H1 (cell line): Measurements from ENCODE around the gene ASTN2. TPM values are rescaled to one million over a fixed set of nuclear protein-coding genes. Genes with fewer than 3 reads are reported as not detected.

Experiments used
- CTCF ChIA-PET: fragments of 300-600 bp; sonication (Branson Sonifier 250); formaldehyde crosslinking; loops from one replicate; lab custom pipeline; 2021; ENCODE audit not compliant: partially characterized antibody; lab: Charles Lee
- POLR2A ChIA-PET: fragments of 300-600 bp; sonication (Branson Sonifier 250); formaldehyde crosslinking; loops from one replicate; lab custom pipeline; 2021; ENCODE audit warnings: inconsistent platforms; ENCODE audit not compliant: partially characterized antibody; lab: Charles Lee
- DNase-seq, 2 experiments: peaks; one replicate each; pipeline versions ENCODE4 v3.0.0 to v3.0.0-alpha.2; 2010 to 2022; ENCODE audit warnings: low spot score in 2 of 2, low read depth in 1 of 2, mixed read lengths in 1 of 2
- FAIRE-seq: peaks from 2 replicates; lab custom pipeline; 2011; peaks lifted over from hg19 to GRCh38; lab: Jason Lieb, UNC
- H2AFZ ChIP-seq: 2 replicates; pipeline ENCODE4 v1.8.1; 2012; ENCODE audit warnings: low read length, inconsistent platforms
- H2AK5ac ChIP-seq: 2 replicates; pipeline ENCODE4 v1.6.1; 2013; ENCODE audit warnings: low read depth, low read length
- H2BK120ac ChIP-seq: replicated peaks from 2 replicates; pipeline ENCODE3; 2013; ENCODE audit warnings: low read depth, low read length, inconsistent platforms
- H2BK12ac ChIP-seq: 2 replicates; pipeline ENCODE4 v1.6.1; 2013; ENCODE audit warnings: low read depth, low read length
- H2BK15ac ChIP-seq: 2 replicates; pipeline ENCODE4 v1.6.1; 2013; ENCODE audit warnings: low read length
- H2BK20ac ChIP-seq: 2 replicates; pipeline ENCODE4 v1.6.1; 2013; ENCODE audit warnings: low read length
- H2BK5ac ChIP-seq: 2 replicates; pipeline ENCODE4 v1.6.1; 2013; ENCODE audit warnings: low read depth, low read length
- H3K14ac ChIP-seq: 2 replicates; pipeline ENCODE4 v1.6.1; 2013; ENCODE audit warnings: inconsistent platforms; ENCODE audit not compliant: insufficient read length
- H3K18ac ChIP-seq: 2 replicates; pipeline ENCODE4 v1.6.1; 2013; ENCODE audit warnings: low read length; ENCODE audit errors: extremely low read depth
- H3K23ac ChIP-seq: 2 replicates; pipeline ENCODE4 v1.6.1; 2013; ENCODE audit warnings: inconsistent platforms; ENCODE audit not compliant: insufficient read length
- H3K23me2 ChIP-seq: 2 replicates; pipeline ENCODE4 v1.6.1; 2013; ENCODE audit warnings: low read depth, low read length
- H3K27ac ChIP-seq: 2 replicates; pipeline ENCODE4 v1.6.1; 2011; ENCODE audit warnings: low read depth, low read length, inconsistent platforms
- H3K27me3 ChIP-seq, 4 experiments: replicated peaks in 1 of 4; 1 replicate in 1 of 4; 2 replicates in 3 of 4; pipeline versions ENCODE4 v1.6.1 to v1.8.1; 2011 to 2013; ENCODE audit warnings: low read length in 3 of 4, mild to moderate bottlenecking in 3 of 4, inconsistent platforms in 2 of 4, mixed read lengths in 2 of 4, moderate library complexity in 1 of 4; ENCODE audit not compliant: control insufficient read depth in 3 of 4, insufficient read depth in 3 of 4; ENCODE audit errors: extremely low read depth in 1 of 4
- H3K36me3 ChIP-seq, 4 experiments: 2 replicates each; pipeline versions ENCODE4 v1.6.1 to v1.8.1; 2011 to 2013; ENCODE audit warnings: mild to moderate bottlenecking in 4 of 4, low read length in 3 of 4, moderate library complexity in 2 of 4, control low read depth in 1 of 4, inconsistent platforms in 1 of 4; ENCODE audit not compliant: insufficient read depth in 4 of 4, control insufficient read depth in 2 of 4
- H3K4ac ChIP-seq: replicated peaks from 2 replicates; pipeline ENCODE3; 2013; ENCODE audit warnings: low read length, low read depth, mixed read lengths, inconsistent platforms; ENCODE audit not compliant: insufficient read length
- H3K4me1 ChIP-seq, 4 experiments: replicated peaks in 1 of 4; 1 replicate in 1 of 4; 2 replicates in 3 of 4; pipeline versions ENCODE4 v1.6.1 to v1.8.1; 2011 to 2013; ENCODE audit warnings: low read length in 3 of 4, inconsistent platforms in 2 of 4, mixed read lengths in 1 of 4; ENCODE audit not compliant: insufficient read depth in 4 of 4, control insufficient read depth in 3 of 4
- H3K4me2 ChIP-seq, 2 experiments: 2 replicates each; pipeline versions ENCODE4 v1.6.1 to v1.8.1; 2011 to 2013; ENCODE audit warnings: low read depth in 2 of 2, low read length in 2 of 2, control low read depth in 1 of 2, inconsistent platforms in 1 of 2, mild to moderate bottlenecking in 1 of 2; ENCODE audit not compliant: insufficient read depth in 1 of 2
- H3K4me3 ChIP-seq, 4 experiments: fragments of 200-600, 300-600 bp in 1 of 4; sonication (generic), shearing (Covaris generic), sonication (Bioruptor Twin) in 1 of 4; 2 replicates each; pipeline versions ENCODE4 v1.5.1 to v1.8.1; 2011 to 2016; ENCODE audit warnings: low read length in 4 of 4, low read depth in 3 of 4, control low read depth in 2 of 4, inconsistent platforms in 2 of 4, mild to moderate bottlenecking in 2 of 4, mixed read lengths in 1 of 4, moderate library complexity in 1 of 4; ENCODE audit not compliant: insufficient read depth in 2 of 4; ENCODE audit errors: extremely low read depth in 1 of 4
- H3K56ac ChIP-seq: replicated peaks from 2 replicates; pipeline ENCODE3; 2013; ENCODE audit warnings: low read depth, mild to moderate bottlenecking, mixed read lengths, low read length, inconsistent platforms; ENCODE audit not compliant: insufficient read length
- H3K79me1 ChIP-seq: 2 replicates; pipeline ENCODE4 v1.6.1; 2013; ENCODE audit warnings: low read depth, low read length, control low read depth
- H3K79me2 ChIP-seq, 2 experiments: 2 replicates each; pipeline versions ENCODE4 v1.6.1 to v1.8.1; 2012 to 2013; ENCODE audit warnings: low read length in 2 of 2, mild to moderate bottlenecking in 2 of 2, inconsistent platforms in 1 of 2; ENCODE audit not compliant: insufficient read depth in 2 of 2, control insufficient read depth in 1 of 2
- H3K9ac ChIP-seq, 4 experiments: replicated peaks in 1 of 4; 1 replicate in 1 of 4; 2 replicates in 3 of 4; pipeline versions ENCODE4 v1.6.1 to v1.8.1; 2011 to 2013; ENCODE audit warnings: low read depth in 3 of 4, low read length in 3 of 4, control low read depth in 2 of 4, mild to moderate bottlenecking in 2 of 4, moderate library complexity in 2 of 4, inconsistent platforms in 1 of 4; ENCODE audit errors: extremely low read depth in 1 of 4
- H3K9me3 ChIP-seq, 2 experiments: 2 replicates each; pipeline versions ENCODE4 v1.6.1 to v1.8.1; 2012 to 2013; ENCODE audit warnings: mild to moderate bottlenecking in 2 of 2, moderate library complexity in 2 of 2, control low read depth in 1 of 2, inconsistent platforms in 1 of 2, low read depth in 1 of 2, low read length in 1 of 2, mixed read lengths in 1 of 2; ENCODE audit not compliant: insufficient read depth in 2 of 2
- H4K20me1 ChIP-seq, 2 experiments: replicated peaks in 1 of 2; 2 replicates each; pipeline versions ENCODE3 to v1.8.1; 2011 to 2013; ENCODE audit warnings: inconsistent platforms in 2 of 2, low read length in 2 of 2, mild to moderate bottlenecking in 1 of 2; ENCODE audit not compliant: insufficient read depth in 2 of 2, control insufficient read depth in 1 of 2
- H4K5ac ChIP-seq: 2 replicates; pipeline ENCODE4 v1.6.1; 2013; ENCODE audit warnings: low read length, low read depth, mixed read lengths, inconsistent platforms; ENCODE audit not compliant: insufficient read length
- H4K8ac ChIP-seq: 2 replicates; pipeline ENCODE4 v1.8.0; 2013; ENCODE audit warnings: mild to moderate bottlenecking, moderate library complexity, low read length, inconsistent platforms; ENCODE audit not compliant: insufficient read depth; ENCODE audit errors: extremely low read depth
- H4K91ac ChIP-seq: replicated peaks from 2 replicates; pipeline ENCODE3; 2013; ENCODE audit warnings: low read length, mixed read lengths, inconsistent platforms; ENCODE audit not compliant: insufficient read length
- CBX5 ChIP-seq: fragments of 300-800, 300-1000 bp; sonication (generic); IDR thresholded peaks from 2 replicates; pipeline ENCODE4 v1.7.1; 2016; ENCODE audit warnings: antibody characterized with exemption, low read length, low read depth
- EGR1 ChIP-seq: IDR thresholded peaks from 2 replicates; pipeline ENCODE4 v1.6.1; 2011; ENCODE audit warnings: low read depth, low read length, borderline replicate concordance
- EP300 ChIP-seq, 2 experiments: IDR thresholded peaks; 1 replicate in 1 of 2; 2 replicates in 1 of 2; pipeline ENCODE4 v1.6.1; 2011 to 2012; ENCODE audit warnings: low read depth in 2 of 2, low read length in 2 of 2, mild to moderate bottlenecking in 2 of 2, borderline replicate concordance in 1 of 2, inconsistent platforms in 1 of 2, moderate library complexity in 1 of 2
- KDM1A ChIP-seq: fragments of 200-600, 300-600 bp; sonication (generic); IDR thresholded peaks from 2 replicates; pipeline ENCODE4 v1.7.1; 2016; ENCODE audit warnings: mild to moderate bottlenecking, low read length, borderline replicate concordance
- MAFK ChIP-seq: IDR thresholded peaks from 2 replicates; pipeline ENCODE4 v1.6.1; 2012; ENCODE audit warnings: low read depth, mild to moderate bottlenecking, improper control_type of control experiment, low read length
- NANOG ChIP-seq: IDR thresholded peaks from 2 replicates; pipeline ENCODE4 v1.6.1; 2011; ENCODE audit warnings: low read length, low read depth, mild to moderate bottlenecking, inconsistent platforms; ENCODE audit not compliant: insufficient read depth, poor library complexity, severe bottlenecking
- NRF1 ChIP-seq: IDR thresholded peaks from 2 replicates; pipeline ENCODE4 v1.6.1; 2011; ENCODE audit warnings: mild to moderate bottlenecking, low read depth, low read length, improper control_type of control experiment
- POLR2A ChIP-seq, 2 experiments: IDR thresholded peaks; 1 replicate in 1 of 2; 2 replicates in 1 of 2; pipeline ENCODE4 v1.6.1; 2011; ENCODE audit warnings: low read depth in 2 of 2, low read length in 2 of 2, mild to moderate bottlenecking in 2 of 2; ENCODE audit errors: control extremely low read depth in 1 of 2
- RFX5 ChIP-seq: IDR thresholded peaks from 2 replicates; pipeline ENCODE4 v1.6.1; 2011; ENCODE audit warnings: low read depth, low read length, improper control_type of control experiment, borderline replicate concordance
- RXRA ChIP-seq: IDR thresholded peaks from 2 replicates; pipeline ENCODE4 v1.6.1; 2011; ENCODE audit warnings: low read depth, mild to moderate bottlenecking, low read length, moderate library complexity; ENCODE audit not compliant: insufficient read depth
- WGBS, 2 experiments: shearing (Covaris generic) in 1 of 2; methylation state at CpG; one replicate each; pipeline versions ENCODE4 v1.1.6 to v1.1.7; 2013 to 2015; ENCODE audit warnings: low lambda C conversion rate in 2 of 2, mixed read lengths in 2 of 2, inconsistent platforms in 1 of 2, low coverage in 1 of 2, missing lambda C conversion rate in 1 of 2; ENCODE audit not compliant: insufficient replicate concordance in 2 of 2, insufficient coverage in 1 of 2, insufficient read length in 1 of 2; ENCODE audit errors: extremely low coverage in 1 of 2, missing lambda C conversion rate in 1 of 2; 5-methylcytosine and 5-hydroxymethylcytosine counted together
- polyA plus RNA-seq, 7 experiments: library from polyadenylated mRNA; depleted of rRNA in 3 of 7; stranded (reverse) in 5 of 7; unstranded in 2 of 7; fragments of >200 nt in 5 of 7; fragments of 200-250 nt in 2 of 7; gene quantifications; 1 replicate in 5 of 7; 2 replicates in 1 of 7; 4 replicates in 1 of 7; pipeline versions ENCODE4 v1.2.1 to v1.2.3, GENCODE V29; 2011 to 2013; ENCODE audit warnings: missing spikeins in 2 of 7, mixed read lengths in 2 of 7
- total RNA-seq: library from RNA; stranded (reverse); fragmentation: NEBNext Ultra II Directional; extraction: Animal tissue kit (Norgen Biotek cat#: 25700); gene quantifications from 2 replicates; pipeline ENCODE4 v1.2.1, GENCODE V29; 2021
- TF ChIP-seq, protein P1 (sequence below): IDR thresholded peaks from 2 replicates; pipeline ENCODE4 v1.6.1; 2012; ENCODE audit warnings: inconsistent platforms
- TF ChIP-seq, protein P2 (sequence below): IDR thresholded peaks from 2 replicates; pipeline ENCODE4 v1.6.1; 2011; ENCODE audit warnings: low read depth, mild to moderate bottlenecking, low read length; ENCODE audit not compliant: insufficient read depth

ASTN2 gene
- total and polyA plus RNA-seq, 2 of the 8 experiments (the other 6 are each of a cell fraction or from before 2014, with no cell fraction given), result 8.2 to 13.7 TPM

DNA sequence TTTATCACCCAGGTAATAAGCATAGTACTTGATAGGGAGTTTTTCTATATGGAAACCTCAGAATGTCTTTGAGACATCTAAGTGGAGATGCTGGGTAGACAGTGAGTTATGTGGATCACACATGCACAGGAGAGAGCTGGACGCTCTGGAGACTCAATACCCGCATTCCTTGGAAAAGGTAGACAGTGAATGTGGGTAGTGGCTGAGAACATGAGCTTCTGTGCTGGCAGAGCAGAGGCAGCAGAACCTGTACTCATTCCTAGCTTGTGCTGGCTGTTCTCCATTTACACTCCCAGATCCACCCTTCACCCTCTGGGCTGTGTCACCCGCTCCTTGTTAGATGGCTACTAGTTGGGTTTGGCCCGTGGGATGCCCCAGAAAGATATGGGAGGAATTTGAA lies 269.8 kb downstream of the ASTN2 start:
- Histone ChIP-seq H2BK5ac (no peak overlapping the region), H3K27ac (no peak overlapping the region), H3K9ac (no peak overlapping the region), H2BK12ac (no peak overlapping the region), H3K23ac (no peak overlapping the region), H2BK120ac (no peak overlapping the region), H3K56ac (no peak overlapping the region), H2AFZ (no peak overlapping the region), H3K4ac (no peak overlapping the region)
- DNase-seq, result no peak
- 93% methylated on average over 4 of the region's 4 CpGs; no CpG with 5 or more reads in 1 of the 2 experiments for WGBS, 2 experiments
- TF ChIP-seq, protein P1, sequence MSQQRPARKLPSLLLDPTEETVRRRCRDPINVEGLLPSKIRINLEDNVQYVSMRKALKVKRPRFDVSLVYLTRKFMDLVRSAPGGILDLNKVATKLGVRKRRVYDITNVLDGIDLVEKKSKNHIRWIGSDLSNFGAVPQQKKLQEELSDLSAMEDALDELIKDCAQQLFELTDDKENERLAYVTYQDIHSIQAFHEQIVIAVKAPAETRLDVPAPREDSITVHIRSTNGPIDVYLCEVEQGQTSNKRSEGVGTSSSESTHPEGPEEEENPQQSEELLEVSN, result no peak
- no peak for TF ChIP-seq POLR2A (IDR thresholded peaks at IDR 0.05; ENCODE audit: control extremely low read depth in 1 of 2, low read depth in 2 of 2, low read length in 2 of 2)
- TF ChIP-seq, protein P2, sequence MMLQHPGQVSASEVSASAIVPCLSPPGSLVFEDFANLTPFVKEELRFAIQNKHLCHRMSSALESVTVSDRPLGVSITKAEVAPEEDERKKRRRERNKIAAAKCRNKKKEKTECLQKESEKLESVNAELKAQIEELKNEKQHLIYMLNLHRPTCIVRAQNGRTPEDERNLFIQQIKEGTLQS, result no peak
- no peak for TF ChIP-seq CBX5
- TF ChIP-seq NANOG, result no peak
- TF ChIP-seq RFX5, result no peak
- TF ChIP-seq EGR1, result no peak
- no peak for TF ChIP-seq NRF1
- no peak for TF ChIP-seq EP300 (IDR thresholded peaks at IDR 0.05; ENCODE audit: borderline replicate concordance in 1 of 2, low read depth in 2 of 2, low read length in 2 of 2)
- no peak for TF ChIP-seq MAFK
- TF ChIP-seq RXRA, result no peak
- TF ChIP-seq KDM1A, result no peak
- TF ChIP-seq, all 59 proteins: peak for 0
- FAIRE-seq, result no peak
- ChIA-PET CTCF (interaction anchor here (0.6 to 1.8 kb wide), 5 partner anchors 9 to 341 kb away, joined by 3 to 5 read pairs (median 3); no protein-coding TSS in a partner anchor), POLR2A (no interaction called here)
- no peaks in the 10 kb centered on the region for H4K20me1 ChIP-seq
- H4K91ac ChIP-seq, result no peak overlapping the region
- H3K4me1 ChIP-seq, result no peaks in the 10 kb centered on the region
- no peak overlapping the region for H2BK15ac ChIP-seq
- no peaks in the 10 kb centered on the region for H3K36me3 ChIP-seq
- no peaks in the 10 kb centered on the region for H3K79me1 ChIP-seq
- H3K23me2 ChIP-seq, result no peaks in the 10 kb centered on the region
- no peak overlapping the region for H2AK5ac ChIP-seq
- no peaks in the 10 kb centered on the region for H3K27me3 ChIP-seq
- H2BK20ac ChIP-seq, result no peak overlapping the region
- H3K14ac ChIP-seq, result no peak overlapping the region
- H3K4me3 ChIP-seq, result no peak overlapping the region
- no peak overlapping the region for H4K5ac ChIP-seq
- H3K79me2 ChIP-seq, result no peaks in the 10 kb centered on the region
- no peak overlapping the region for H3K18ac ChIP-seq
- no peak overlapping the region for H3K4me2 ChIP-seq
- no peak overlapping the region for H4K8ac ChIP-seq
- H3K9me3 ChIP-seq, result no peaks in the 10 kb centered on the region
